AG04450 (cell line): Measurements from ENCODE around the gene PBXIP1. TPM values are rescaled to one million over a fixed set of nuclear protein-coding genes. Genes with fewer than 3 reads are reported as not detected.
A peak's percentile ranks its signal among the peaks of the same experiment; 100 is the strongest.

Experiments used
- CTCF ChIA-PET: fragments of 300-600, 350-600 bp; formaldehyde crosslinking; extraction: SDS; loops from one replicate; lab custom pipeline; 2022; ENCODE audit warnings: antibody characterized with exemption, inconsistent platforms; lab: Charles Lee
- POLR2A ChIA-PET: fragments of 350-600 bp; formaldehyde crosslinking; extraction: SDS; loops from one replicate; lab custom pipeline; 2021; ENCODE audit warnings: antibody characterized with exemption, inconsistent platforms; lab: Yijun Ruan, JAX
- DNase-seq: peaks from one replicate; pipeline ENCODE4 v3.0.0-alpha.2; 2011; ENCODE audit warnings: low read depth, low spot score
- H3K27ac ChIP-seq: one replicate; pipeline ENCODE4 v1.5.1; 2012; ENCODE audit warnings: low read depth, low read length, control low read depth
- H3K27me3 ChIP-seq: one replicate; pipeline ENCODE4 v1.6.0; 2012; ENCODE audit warnings: low read length; ENCODE audit not compliant: control insufficient read depth, insufficient read depth
- H3K4me3 ChIP-seq: 2 replicates; pipeline ENCODE4 v1.5.1; 2011; ENCODE audit warnings: mild to moderate bottlenecking, low read depth, low read length, control low read depth
- H3K9me3 ChIP-seq: 2 replicates; pipeline ENCODE4 v1.5.1; 2012; ENCODE audit warnings: low read length; ENCODE audit not compliant: control insufficient read depth, insufficient read depth
- CTCF ChIP-seq: IDR thresholded peaks from 2 replicates; pipeline ENCODE4 v1.5.1; 2011; ENCODE audit warnings: low read depth, low read length, control low read depth, inconsistent platforms
- polyA plus RNA-seq: library from polyadenylated mRNA; depleted of rRNA; stranded (reverse); fragments of >200 nt; gene quantifications from 2 replicates; pipeline ENCODE4 v1.2.3, GENCODE V29; 2011

PBXIP1 gene
- polyA plus RNA-seq, 1 experiment, result 72.2 TPM

- ChIA-PET CTCF (interaction anchor here (2.6 to 2.9 kb wide), 2 partner anchors 127 to 374 kb away, joined by 12 to 17 read pairs; no protein-coding TSS in a partner anchor), POLR2A (no interaction called here)
- Histone ChIP-seq H3K9me3 (no peaks in the 10 kb centered on the region), H3K4me3 (no peak overlapping the region), H3K27ac (no peak overlapping the region), H3K27me3 (no peaks in the 10 kb centered on the region)
- no peak for DNase-seq
- no peak for TF ChIP-seq CTCF
Observed at GRCh38 chr1:154934358-154934948, 21.4 kb downstream of the PBXIP1 start.

GRCh38 chr1:154931940-154932487, 23.9 kb downstream of the PBXIP1 start:
- Histone ChIP-seq H3K27ac (peak overlapping the region; percentile 11), H3K9me3 (no peaks in the 10 kb centered on the region), H3K27me3 (no peaks in the 10 kb centered on the region), H3K4me3 (no peak overlapping the region)
- no peak for TF ChIP-seq CTCF
- DNase-seq, result no peak
- ChIA-PET CTCF (interaction anchor here (1.5 kb wide), 1 partner anchor 372 kb away, joined by 4 read pairs; no protein-coding TSS in a partner anchor), POLR2A (no interaction called here)

GRCh38 chr1:154926201-154926600, 29.7 kb downstream of the PBXIP1 start:
- no peaks in the 10 kb centered on the region for H3K27me3 ChIP-seq
- ChIA-PET POLR2A (no interaction called here), CTCF (no interaction called here)
- DNase-seq, result no peak
- no peak for TF ChIP-seq CTCF
- no peak overlapping the region for H3K27ac ChIP-seq
- no peaks in the 10 kb centered on the region for H3K9me3 ChIP-seq
- H3K4me3 ChIP-seq, result no peak overlapping the region

- Histone ChIP-seq H3K4me3 (no peak overlapping the region), H3K27ac (no peak overlapping the region), H3K27me3 (no peaks in the 10 kb centered on the region), H3K9me3 (no peaks in the 10 kb centered on the region)
- ChIA-PET CTCF (no interaction called here), POLR2A (interaction anchor here (0.6 kb wide), 1 partner anchor 125 kb away, joined by 8 read pairs; no protein-coding TSS in a partner anchor)
- TF ChIP-seq CTCF, result no peak
- no peak for DNase-seq
Observed at GRCh38 chr1:154925335-154926170, 30.3 kb downstream of the PBXIP1 start.

- Histone ChIP-seq H3K27ac (no peak overlapping the region), H3K27me3 (no peaks in the 10 kb centered on the region), H3K9me3 (no peaks in the 10 kb centered on the region), H3K4me3 (no peak overlapping the region)
- DNase-seq, result no peak
- POLR2A ChIA-PET, result no interaction called here
- TF ChIP-seq CTCF, result no peak
- CTCF ChIA-PET, result no interaction called here
Observed at GRCh38 chr1:154923695-154924094, 32.2 kb downstream of the PBXIP1 start.
